Uterus (tissue), 2 donors: ENCODE data around the gene WDR45B.

Experiments used
- CTCF ChIP-seq, 4 experiments: fragments of 200-600 bp in 2 of 4; fragments of 450-650 bp in 2 of 4; sonication (generic) in 2 of 4; IDR thresholded peaks; one replicate each; pipeline ENCODE4 v1.5.1; 2016 to 2019; ENCODE audit warnings: antibody characterized with exemption in 4 of 4, mild to moderate bottlenecking in 2 of 4, moderate library complexity in 1 of 4
- POLR2A ChIP-seq, 2 donors: fragments of 450-650 bp; IDR thresholded peaks; one replicate each; pipeline ENCODE4 v1.6.1; 2016; ENCODE audit warnings: antibody characterized with exemption in 2 of 2, mild to moderate bottlenecking in 1 of 2, moderate library complexity in 1 of 2

- no peak for TF ChIP-seq CTCF (IDR thresholded peaks at IDR 0.05)
- TF ChIP-seq POLR2A (IDR thresholded peaks at IDR 0.05): no peak
Observed at GRCh38 chr17:82602487-82602886, 45.8 kb downstream of the WDR45B start.
